Calu3 (cell line): ENCODE results near the gene TGM2. TPM values are rescaled to one million over a fixed set of nuclear protein-coding genes. Genes with fewer than 3 reads are reported as not detected.

ENCODE experiments used
- BruUV-seq: library from RNA; stranded (reverse); fragments of 400-500 nt; replicated peaks from 2 replicates; lab custom pipeline; 2021; lab: Mats Ljungman, UMichigan
- CTCF ChIA-PET: fragments of 300-600 bp; sonication (Branson Sonifier 250); formaldehyde crosslinking; loops from one replicate; lab custom pipeline; 2022; ENCODE audit warnings: antibody characterized with exemption; lab: Charles Lee
- DNase-seq: peaks from one replicate; pipeline ENCODE4 v3.0.0; 2022
- H3K27ac Mint-ChIP-seq: one replicate; pipeline ENCODE4 v1.8.0; 2022; ENCODE audit warnings: mixed read lengths; ENCODE audit not compliant: unreplicated experiment
- H3K27me3 Mint-ChIP-seq: one replicate; pipeline ENCODE4 v1.8.0; 2022; ENCODE audit warnings: mixed read lengths; ENCODE audit not compliant: unreplicated experiment
- H3K36me3 Mint-ChIP-seq: one replicate; pipeline ENCODE4 v1.8.0; 2022; ENCODE audit warnings: mild to moderate bottlenecking, moderate library complexity, mixed read lengths; ENCODE audit not compliant: insufficient read depth, unreplicated experiment
- H3K4me1 Mint-ChIP-seq: one replicate; pipeline ENCODE4 v1.8.0; 2022; ENCODE audit warnings: mild to moderate bottlenecking, low read depth, mixed read lengths; ENCODE audit not compliant: unreplicated experiment
- H3K4me3 Mint-ChIP-seq: one replicate; pipeline ENCODE4 v1.8.0; 2022; ENCODE audit warnings: mild to moderate bottlenecking, low read depth, moderate library complexity, mixed read lengths; ENCODE audit not compliant: unreplicated experiment
- H3K9me3 Mint-ChIP-seq: one replicate; pipeline ENCODE4 v1.8.0; 2022; ENCODE audit warnings: low read depth, mixed read lengths; ENCODE audit not compliant: unreplicated experiment
- intact Hi-C: fragments of 100-400 bp; cut with micrococcal nuclease; formaldehyde crosslinking; loops from one replicate; pipeline ENCODE4 v1.10.0; 2022; ENCODE audit not compliant: unreplicated experiment
- total RNA-seq: library from RNA; stranded (reverse); gene quantifications from 2 replicates; pipeline ENCODE4 v1.2.3, GENCODE V29; 2022
- TF ChIP-seq, protein P1 (sequence below): fragments of 200-600 bp; IDR thresholded peaks from one replicate; pipeline ENCODE4 v1.8.0; 2022; ENCODE audit warnings: antibody characterized with exemption; ENCODE audit not compliant: unreplicated experiment

Gene TGM2
- total RNA-seq, 1 experiment from 2014 or later = 311 TPM

DNA sequence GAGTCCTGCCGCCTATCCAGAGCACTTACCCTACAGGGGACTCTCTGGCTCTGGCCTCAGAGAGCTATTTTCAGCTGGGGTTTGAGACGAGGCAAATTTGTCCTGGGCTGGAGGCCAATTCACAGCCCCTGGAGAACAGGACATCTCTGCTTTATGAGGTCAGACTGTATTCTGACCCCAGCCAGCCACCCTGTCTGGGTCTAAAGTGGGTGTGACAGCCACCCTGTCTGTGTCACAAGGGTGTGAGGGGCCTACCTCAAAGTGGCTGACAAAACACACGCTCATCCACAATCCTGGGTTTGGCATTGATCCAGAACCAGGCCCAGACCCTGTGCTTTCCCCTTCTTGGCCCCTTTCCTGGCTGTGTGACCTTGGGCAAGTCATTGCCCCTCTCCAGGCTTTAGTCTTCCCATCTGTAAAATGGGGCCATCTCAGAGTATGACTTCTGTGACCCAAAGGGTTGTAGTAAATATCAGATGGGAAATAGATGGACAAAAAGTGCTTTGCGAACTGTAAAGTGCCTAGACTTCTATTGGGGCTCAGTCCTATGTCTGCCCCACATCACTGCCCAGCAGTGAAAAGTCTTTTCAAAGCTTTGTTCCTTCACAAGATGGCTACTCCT is 44.1 kb upstream of the TGM2 start:
- TF ChIP-seq, protein P1, sequence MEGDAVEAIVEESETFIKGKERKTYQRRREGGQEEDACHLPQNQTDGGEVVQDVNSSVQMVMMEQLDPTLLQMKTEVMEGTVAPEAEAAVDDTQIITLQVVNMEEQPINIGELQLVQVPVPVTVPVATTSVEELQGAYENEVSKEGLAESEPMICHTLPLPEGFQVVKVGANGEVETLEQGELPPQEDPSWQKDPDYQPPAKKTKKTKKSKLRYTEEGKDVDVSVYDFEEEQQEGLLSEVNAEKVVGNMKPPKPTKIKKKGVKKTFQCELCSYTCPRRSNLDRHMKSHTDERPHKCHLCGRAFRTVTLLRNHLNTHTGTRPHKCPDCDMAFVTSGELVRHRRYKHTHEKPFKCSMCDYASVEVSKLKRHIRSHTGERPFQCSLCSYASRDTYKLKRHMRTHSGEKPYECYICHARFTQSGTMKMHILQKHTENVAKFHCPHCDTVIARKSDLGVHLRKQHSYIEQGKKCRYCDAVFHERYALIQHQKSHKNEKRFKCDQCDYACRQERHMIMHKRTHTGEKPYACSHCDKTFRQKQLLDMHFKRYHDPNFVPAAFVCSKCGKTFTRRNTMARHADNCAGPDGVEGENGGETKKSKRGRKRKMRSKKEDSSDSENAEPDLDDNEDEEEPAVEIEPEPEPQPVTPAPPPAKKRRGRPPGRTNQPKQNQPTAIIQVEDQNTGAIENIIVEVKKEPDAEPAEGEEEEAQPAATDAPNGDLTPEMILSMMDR = no peak
- CTCF ChIA-PET = interaction anchor here (0.8 to 1.3 kb wide), 2 partner anchors 12 to 151 kb away, joined by 3 to 5 read pairs; no protein-coding TSS in a partner anchor
- Mint-ChIP-seq H3K27me3 (no peaks in the 10 kb centered on the region), H3K4me3 (no peak overlapping the region), H3K9me3 (peaks cover 4% of the 10 kb centered on the region), H3K27ac (no peak overlapping the region), H3K36me3 (no peaks in the 10 kb centered on the region), H3K4me1 (no peaks in the 10 kb centered on the region)
- DNase-seq = no peak
- intact Hi-C loops = no loop called here
- no TSS peak for BruUV-seq

DNA sequence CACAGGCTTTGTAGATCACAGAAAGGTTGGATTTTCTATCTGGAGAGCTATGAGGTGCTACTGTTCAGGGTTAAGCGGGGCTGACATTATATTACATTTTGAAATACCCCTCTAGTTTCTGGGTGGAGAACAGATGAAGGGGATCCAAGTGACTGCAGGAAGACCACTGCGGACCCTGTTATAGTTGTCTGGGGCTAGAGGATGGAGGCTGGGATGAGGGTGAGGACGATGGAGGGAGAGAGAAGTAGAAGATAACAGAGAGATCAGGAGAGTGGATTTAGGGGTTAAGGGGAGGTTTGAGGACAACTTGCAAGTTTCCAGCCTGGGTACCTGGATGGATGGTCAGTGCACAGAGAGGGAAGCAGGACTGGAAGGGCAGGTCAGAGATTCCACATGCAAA is 43.5 kb upstream of the TGM2 start:
- no peak overlapping the region for H3K27ac Mint-ChIP-seq
- no TSS peak for BruUV-seq
- peaks cover 4% of the 10 kb centered on the region for H3K9me3 Mint-ChIP-seq
- no peaks in the 10 kb centered on the region for H3K27me3 Mint-ChIP-seq
- TF ChIP-seq, protein P1 = no peak
- CTCF ChIA-PET = interaction anchor here (0.8 to 1.3 kb wide), 2 partner anchors 35 to 151 kb away, joined by 3 to 4 read pairs; no protein-coding TSS in a partner anchor
- no peak overlapping the region for H3K4me3 Mint-ChIP-seq
- intact Hi-C loops = no loop called here
- no peaks in the 10 kb centered on the region for H3K4me1 Mint-ChIP-seq
- DNase-seq = no peak
- H3K36me3 Mint-ChIP-seq = no peaks in the 10 kb centered on the region

DNA sequence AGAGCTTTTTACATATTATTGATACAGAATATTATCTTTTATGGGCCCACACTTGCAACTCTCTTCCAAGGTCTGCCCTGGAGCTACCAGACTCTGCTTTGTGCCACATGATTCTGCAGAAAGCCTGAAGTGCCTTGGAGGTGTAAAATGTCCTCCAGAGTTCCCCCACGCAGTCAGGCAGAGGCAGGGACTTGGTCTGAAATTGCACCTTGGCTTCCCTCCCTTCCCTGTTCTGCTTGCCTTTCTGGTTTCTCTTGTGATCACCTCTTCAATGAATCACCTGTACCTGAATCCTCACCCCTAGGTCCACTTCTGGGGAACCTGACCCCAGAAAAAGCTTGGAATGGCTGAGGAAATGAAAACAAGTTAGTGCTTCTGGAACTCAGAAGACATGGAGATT is 43.0 kb upstream of the TGM2 start:
- CTCF ChIA-PET = interaction anchor here (0.8 to 1.7 kb wide), 3 partner anchors 13 to 150 kb away, joined by 3 to 6 read pairs (median 4); no protein-coding TSS in a partner anchor
- Mint-ChIP-seq H3K27me3 (no peaks in the 10 kb centered on the region), H3K9me3 (peaks cover 4% of the 10 kb centered on the region), H3K36me3 (no peaks in the 10 kb centered on the region), H3K4me1 (no peaks in the 10 kb centered on the region), H3K27ac (no peak overlapping the region), H3K4me3 (no peak overlapping the region)
- intact Hi-C loops = no loop called here
- BruUV-seq = no TSS peak
- TF ChIP-seq, protein P1 = no peak
- DNase-seq = no peak

DNA sequence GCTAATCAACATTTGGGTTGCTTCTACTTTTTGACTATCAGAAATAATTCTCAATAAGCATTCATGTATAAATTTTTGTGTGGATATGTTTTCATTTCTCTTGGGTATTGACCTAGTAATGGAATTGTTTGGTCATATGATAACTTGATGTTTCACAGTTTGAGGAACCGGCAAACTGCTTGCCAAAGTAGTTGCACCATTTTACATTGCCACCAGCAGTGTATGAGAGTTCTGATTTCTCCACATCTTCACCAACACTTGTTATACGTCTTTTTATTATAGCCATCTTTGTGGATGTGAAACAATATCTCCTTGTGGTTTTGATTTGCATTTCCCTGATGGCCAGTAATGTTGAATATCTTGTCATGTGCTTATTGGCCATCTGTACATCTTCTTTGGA is 42.6 kb upstream of the TGM2 start:
- Mint-ChIP-seq H3K36me3 (no peaks in the 10 kb centered on the region), H3K27me3 (no peaks in the 10 kb centered on the region), H3K9me3 (peaks cover 4% of the 10 kb centered on the region), H3K4me3 (no peak overlapping the region), H3K27ac (no peak overlapping the region), H3K4me1 (no peaks in the 10 kb centered on the region)
- TF ChIP-seq, protein P1 = no peak
- CTCF ChIA-PET = interaction anchor here (1.3 to 1.7 kb wide), 2 partner anchors 14 to 34 kb away, joined by 4 to 6 read pairs; no protein-coding TSS in a partner anchor
- intact Hi-C loops = no loop called here
- DNase-seq = no peak
- no TSS peak for BruUV-seq
